ENCODE results near the gene MAP3K5. TPM values are rescaled to one million over a fixed set of nuclear protein-coding genes. Genes with fewer than 3 reads are reported as not detected.
A peak's percentile ranks its signal among the peaks of the same experiment; 100 is the strongest.

The MAP3K5 gene
- total and polyA plus RNA-seq, 4 donors: 7.5 to 28.3 (median 22.8) TPM

DNA sequence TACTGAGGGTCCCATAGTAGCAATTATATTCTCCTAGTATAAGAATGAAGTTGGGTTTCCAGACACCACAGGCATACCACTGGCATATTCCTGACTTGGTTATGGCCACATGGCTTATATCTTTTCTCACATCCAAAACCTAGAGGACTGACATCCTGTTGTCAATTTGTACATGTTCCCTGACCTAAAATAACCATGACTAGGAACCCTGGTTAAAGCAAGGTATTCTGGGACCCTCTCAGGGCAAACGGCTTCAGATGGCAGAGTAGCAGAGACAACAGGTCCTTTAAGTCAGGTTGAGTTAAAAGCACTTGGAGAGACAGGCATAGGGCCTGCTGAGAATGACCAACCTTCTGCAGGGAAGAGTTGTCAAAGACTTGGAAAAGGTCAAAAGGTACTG is 12.6 kb downstream of the MAP3K5 start:
- TF ChIP-seq, protein P1, sequence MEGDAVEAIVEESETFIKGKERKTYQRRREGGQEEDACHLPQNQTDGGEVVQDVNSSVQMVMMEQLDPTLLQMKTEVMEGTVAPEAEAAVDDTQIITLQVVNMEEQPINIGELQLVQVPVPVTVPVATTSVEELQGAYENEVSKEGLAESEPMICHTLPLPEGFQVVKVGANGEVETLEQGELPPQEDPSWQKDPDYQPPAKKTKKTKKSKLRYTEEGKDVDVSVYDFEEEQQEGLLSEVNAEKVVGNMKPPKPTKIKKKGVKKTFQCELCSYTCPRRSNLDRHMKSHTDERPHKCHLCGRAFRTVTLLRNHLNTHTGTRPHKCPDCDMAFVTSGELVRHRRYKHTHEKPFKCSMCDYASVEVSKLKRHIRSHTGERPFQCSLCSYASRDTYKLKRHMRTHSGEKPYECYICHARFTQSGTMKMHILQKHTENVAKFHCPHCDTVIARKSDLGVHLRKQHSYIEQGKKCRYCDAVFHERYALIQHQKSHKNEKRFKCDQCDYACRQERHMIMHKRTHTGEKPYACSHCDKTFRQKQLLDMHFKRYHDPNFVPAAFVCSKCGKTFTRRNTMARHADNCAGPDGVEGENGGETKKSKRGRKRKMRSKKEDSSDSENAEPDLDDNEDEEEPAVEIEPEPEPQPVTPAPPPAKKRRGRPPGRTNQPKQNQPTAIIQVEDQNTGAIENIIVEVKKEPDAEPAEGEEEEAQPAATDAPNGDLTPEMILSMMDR (IDR thresholded peaks at IDR 0.05; ENCODE audit: control extremely low read depth, extremely low read depth): no peak
- Histone ChIP-seq H3K9ac (ENCODE audit: insufficient read depth in 1 of 2, low read length in 2 of 2) (no peak overlapping the region), H3K4me1 (ENCODE audit: control insufficient read depth in 5 of 5, insufficient read depth in 5 of 5, low read length in 5 of 5) (peaks cover 0 to 23% (median 0%) of the 10 kb centered on the region in 5 donors), H3K36me3 (ENCODE audit: control insufficient read depth in 4 of 4, insufficient read depth in 4 of 4, low read length in 4 of 4) (no peaks in the 10 kb centered on the region), H3K9me3 (ENCODE audit: control insufficient read depth in 4 of 4, insufficient read depth in 3 of 4, low read length in 3 of 4) (no peaks in the 10 kb centered on the region), H3K4me3 (no peak overlapping the region), H3K27ac (ENCODE audit: low read depth in 1 of 2, low read length in 1 of 2) (no peak overlapping the region), H3K27me3 (ENCODE audit: control insufficient read depth in 3 of 3, insufficient read depth in 3 of 3, low read length in 2 of 3) (no peaks in the 10 kb centered on the region)
- ATAC-seq (ENCODE audit: insufficient read depth, low FRiP score): no peak
- WGBS, 2 donors: 57 to 71% methylated on average over 1 of the region's 1 CpG
- DNase-seq: no peak

DNA sequence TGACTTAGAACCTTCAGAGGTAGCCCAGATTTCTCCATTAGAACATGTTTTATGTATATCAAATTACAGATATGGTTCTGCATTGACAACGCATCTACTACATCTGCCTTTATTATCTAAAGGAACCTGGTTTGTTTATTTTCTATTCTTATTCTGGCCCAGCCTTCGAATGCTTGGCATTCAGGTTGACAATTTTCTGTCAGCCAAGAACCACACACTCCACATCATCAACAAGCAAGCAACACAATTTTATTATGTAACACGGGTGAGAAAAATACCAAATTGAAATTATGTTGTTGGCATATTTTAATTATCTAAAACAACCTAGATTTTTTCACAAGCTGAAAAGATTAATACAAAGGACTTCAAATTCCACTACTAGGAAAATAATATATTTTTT is 14.6 kb downstream of the MAP3K5 start:
- Histone ChIP-seq H3K4me1 (ENCODE audit: control insufficient read depth in 5 of 5, insufficient read depth in 5 of 5, low read length in 5 of 5) (peaks cover 0 to 27% (median 0%) of the 10 kb centered on the region in 5 donors), H3K9ac (ENCODE audit: insufficient read depth in 1 of 2, low read length in 2 of 2) (no peak overlapping the region), H3K4me3 (no peak overlapping the region), H3K27me3 (ENCODE audit: control insufficient read depth in 3 of 3, insufficient read depth in 3 of 3, low read length in 2 of 3) (no peaks in the 10 kb centered on the region), H3K9me3 (ENCODE audit: control insufficient read depth in 4 of 4, insufficient read depth in 3 of 4, low read length in 3 of 4) (no peaks in the 10 kb centered on the region), H3K27ac (ENCODE audit: low read depth in 1 of 2, low read length in 1 of 2) (no peak overlapping the region), H3K36me3 (ENCODE audit: control insufficient read depth in 4 of 4, insufficient read depth in 4 of 4, low read length in 4 of 4) (no peaks in the 10 kb centered on the region)
- TF ChIP-seq, protein P1 (IDR thresholded peaks at IDR 0.05; ENCODE audit: control extremely low read depth, extremely low read depth): no peak
- DNase-seq (no peak), ATAC-seq (ENCODE audit: insufficient read depth, low FRiP score) (no peak)
- 58 to 73% methylated on average over 3 of the region's 3 CpGs for WGBS, 2 donors

DNA sequence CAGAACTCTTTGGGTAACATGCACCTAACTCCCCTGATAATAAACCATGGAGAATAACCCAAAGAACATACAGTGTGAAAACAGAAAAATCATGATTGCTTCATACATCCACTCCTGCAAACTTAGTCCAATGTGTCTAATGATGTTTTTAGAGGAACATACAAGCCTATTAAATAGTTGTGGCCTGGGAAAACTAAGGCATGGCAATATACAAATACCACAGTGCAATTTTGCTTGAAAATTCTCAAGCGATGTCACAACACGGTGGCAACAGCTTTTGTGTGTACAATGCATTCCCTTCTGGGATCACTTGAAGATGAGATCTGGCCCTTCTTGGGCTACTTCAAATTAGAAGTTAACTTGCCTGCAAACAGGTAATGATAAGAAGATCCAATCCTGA is 16.7 kb downstream of the MAP3K5 start:
- ATAC-seq (ENCODE audit: insufficient read depth, low FRiP score) (no peak), DNase-seq (no peak)
- H3K36me3 ChIP-seq (ENCODE audit: control insufficient read depth in 4 of 4, insufficient read depth in 4 of 4, low read length in 4 of 4): no peaks in the 10 kb centered on the region
- peak overlapping the region; percentile 31 to 45 for H3K27ac ChIP-seq (ENCODE audit: low read depth in 1 of 2, low read length in 1 of 2)
- peaks cover 0 to 39% (median 0%) of the 10 kb centered on the region in 5 donors for H3K4me1 ChIP-seq (ENCODE audit: control insufficient read depth in 5 of 5, insufficient read depth in 5 of 5, low read length in 5 of 5)
- 66 to 72% methylated on average over 2 of the region's 2 CpGs for WGBS, 2 donors
- H3K4me3 ChIP-seq: no peak overlapping the region
- H3K27me3 ChIP-seq (ENCODE audit: control insufficient read depth in 3 of 3, insufficient read depth in 3 of 3, low read length in 2 of 3): no peaks in the 10 kb centered on the region
- no peak overlapping the region for H3K9ac ChIP-seq (ENCODE audit: insufficient read depth in 1 of 2, low read length in 2 of 2)
- H3K9me3 ChIP-seq (ENCODE audit: control insufficient read depth in 4 of 4, insufficient read depth in 3 of 4, low read length in 3 of 4): no peaks in the 10 kb centered on the region
- TF ChIP-seq, protein P1 (IDR thresholded peaks at IDR 0.05; ENCODE audit: control extremely low read depth, extremely low read depth): no peak

DNA sequence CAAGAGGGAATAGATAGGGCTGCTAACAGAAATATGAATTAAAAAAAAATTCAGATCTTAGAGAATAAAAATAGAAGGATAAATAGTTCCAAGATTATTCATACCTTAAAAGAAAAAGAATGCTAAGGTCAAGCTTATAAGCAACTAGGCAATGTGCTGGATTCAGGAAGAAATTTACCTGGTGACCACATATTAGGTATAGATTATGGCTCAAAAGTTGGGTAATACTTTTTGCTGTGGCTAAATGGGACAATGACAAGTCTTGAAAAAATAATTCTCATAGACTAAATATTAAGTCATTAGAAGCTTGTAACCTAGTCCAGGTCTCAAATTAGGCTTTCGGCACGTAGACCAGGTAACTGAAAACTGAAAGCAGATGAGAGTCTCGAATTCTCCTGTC is 17.2 kb downstream of the MAP3K5 start:
- H3K27me3 ChIP-seq (ENCODE audit: control insufficient read depth in 3 of 3, insufficient read depth in 3 of 3, low read length in 2 of 3): no peaks in the 10 kb centered on the region

More for the DNA sequence above, 17.2 kb downstream of the MAP3K5 start:
- Histone ChIP-seq H3K4me1 (ENCODE audit: control insufficient read depth in 5 of 5, insufficient read depth in 5 of 5, low read length in 5 of 5) (peaks cover 0 to 39% (median 0%) of the 10 kb centered on the region in 5 donors), H3K9ac (ENCODE audit: insufficient read depth in 1 of 2, low read length in 2 of 2) (no peak overlapping the region), H3K27ac (ENCODE audit: low read depth in 1 of 2, low read length in 1 of 2) (peak overlapping the region in 1 of 2 donors; percentile 45), H3K36me3 (ENCODE audit: control insufficient read depth in 4 of 4, insufficient read depth in 4 of 4, low read length in 4 of 4) (no peaks in the 10 kb centered on the region), H3K9me3 (ENCODE audit: control insufficient read depth in 4 of 4, insufficient read depth in 3 of 4, low read length in 3 of 4) (no peaks in the 10 kb centered on the region), H3K4me3 (no peak overlapping the region)
- TF ChIP-seq, protein P1 (IDR thresholded peaks at IDR 0.05; ENCODE audit: control extremely low read depth, extremely low read depth): no peak
- WGBS, 2 donors: 92 to 95% methylated on average over 3 of the region's 3 CpGs
- ATAC-seq (ENCODE audit: insufficient read depth, low FRiP score) (no peak), DNase-seq (no peak)

All from lung (tissue), 12 donors.